T follicular helper cell (primary cell): Measurements from ENCODE around the gene SPRR2G.
"Not testable (repeated sequence)": the region's sequence is repeated elsewhere in the genome, so short reads cannot be mapped to it uniquely, and the experiment has no call there.

Source experiments
- DNase-seq: peaks from one replicate; pipeline ENCODE4 v3.0.0-alpha.2; 2020; ENCODE audit warnings: low read depth

Gene SPRR2G

DNA sequence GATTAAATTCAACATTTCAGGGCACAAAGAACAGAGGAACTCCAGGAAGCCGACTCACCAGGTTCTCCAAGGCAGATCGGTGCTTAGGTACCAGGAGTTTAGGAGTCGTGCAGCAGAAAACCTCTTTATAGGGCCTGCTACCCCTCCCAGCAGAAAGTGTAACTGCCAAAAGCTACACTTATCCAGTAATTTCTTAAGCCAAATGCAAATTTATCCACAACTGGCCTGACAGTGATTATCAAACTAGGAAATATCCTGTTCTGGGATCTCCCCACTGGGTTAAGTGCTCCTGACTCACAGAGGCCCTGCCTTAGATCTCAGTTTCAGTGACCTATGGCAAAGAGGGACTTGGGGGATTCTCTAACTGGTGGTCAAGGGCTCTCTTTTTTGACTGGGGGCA lies 37.3 kb downstream of the SPRR2G start, which contains the start of gene SPRR2F:
Gene SPRR2F (minus strand): TSS at position 101 of the 400 bp plus-strand sequence. CDS start 783 bp downstream, outside the sequence.
- DNase-seq, result no peak

DNA sequence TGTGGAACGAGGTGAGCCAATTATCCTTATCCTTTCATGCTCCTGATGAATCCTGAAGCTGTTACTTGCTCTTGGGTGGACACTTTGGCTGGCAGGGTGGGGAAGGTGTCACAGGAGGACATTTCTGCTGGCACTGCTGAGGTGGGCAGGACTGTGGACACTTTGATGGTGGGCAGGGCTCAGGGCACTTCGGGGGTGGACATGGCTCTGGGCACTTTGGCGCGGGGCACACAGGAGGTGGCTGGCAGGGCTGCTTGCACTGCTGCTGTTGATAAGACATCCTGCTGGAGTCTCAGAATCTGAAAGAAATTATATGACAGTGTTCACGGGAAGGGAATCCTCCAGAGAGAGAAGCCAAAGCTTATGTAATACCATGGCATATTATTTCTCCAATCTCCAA lies 38.2 kb downstream of the SPRR2G start:
- not testable (repeated sequence) for DNase-seq

DNA sequence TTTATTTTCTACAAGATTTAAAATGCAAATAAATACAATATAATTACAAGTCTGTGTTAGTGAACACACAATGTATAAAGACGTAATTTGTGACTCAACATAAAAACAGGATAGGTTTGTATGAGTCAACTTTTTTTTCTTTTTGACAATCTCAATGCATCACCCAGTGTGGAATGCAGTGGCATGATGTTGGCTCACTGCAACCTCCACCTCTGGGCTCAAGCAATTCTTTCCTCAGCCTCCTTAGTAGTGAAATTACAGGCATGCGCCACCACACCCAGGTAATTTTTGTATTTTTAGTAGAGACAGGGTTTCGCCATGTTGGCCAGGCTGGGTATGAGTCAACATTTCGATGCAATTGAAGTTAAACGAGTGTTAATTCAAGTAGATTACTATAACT lies 50.4 kb downstream of the SPRR2G start:
- DNase-seq, result no peak
